Activated naive CD4-positive, alpha-beta T cell treated with anti-CD3 and anti-CD28 coated beads, Interleukin-2, amount 50 U/mL, for 24 hours (primary cell): ENCODE results near the gene DOK5.

Source experiments
- H3K27ac Mint-ChIP-seq: one replicate; pipeline ENCODE4 v1.8.0; 2021; ENCODE audit warnings: mild to moderate bottlenecking, mixed read lengths
- H3K27me3 Mint-ChIP-seq: one replicate; pipeline ENCODE4 v1.8.0; 2021; ENCODE audit warnings: mixed read lengths
- H3K36me3 Mint-ChIP-seq: one replicate; pipeline ENCODE4 v1.8.0; 2021; ENCODE audit warnings: mixed read lengths
- H3K4me1 Mint-ChIP-seq: one replicate; pipeline ENCODE4 v1.8.0; 2021; ENCODE audit warnings: mixed read lengths
- H3K4me3 Mint-ChIP-seq: one replicate; pipeline ENCODE4 v1.8.0; 2021; ENCODE audit warnings: mild to moderate bottlenecking, mixed read lengths
- H3K9me3 Mint-ChIP-seq: one replicate; pipeline ENCODE4 v1.8.0; 2021; ENCODE audit warnings: mixed read lengths

The DOK5 gene

DNA sequence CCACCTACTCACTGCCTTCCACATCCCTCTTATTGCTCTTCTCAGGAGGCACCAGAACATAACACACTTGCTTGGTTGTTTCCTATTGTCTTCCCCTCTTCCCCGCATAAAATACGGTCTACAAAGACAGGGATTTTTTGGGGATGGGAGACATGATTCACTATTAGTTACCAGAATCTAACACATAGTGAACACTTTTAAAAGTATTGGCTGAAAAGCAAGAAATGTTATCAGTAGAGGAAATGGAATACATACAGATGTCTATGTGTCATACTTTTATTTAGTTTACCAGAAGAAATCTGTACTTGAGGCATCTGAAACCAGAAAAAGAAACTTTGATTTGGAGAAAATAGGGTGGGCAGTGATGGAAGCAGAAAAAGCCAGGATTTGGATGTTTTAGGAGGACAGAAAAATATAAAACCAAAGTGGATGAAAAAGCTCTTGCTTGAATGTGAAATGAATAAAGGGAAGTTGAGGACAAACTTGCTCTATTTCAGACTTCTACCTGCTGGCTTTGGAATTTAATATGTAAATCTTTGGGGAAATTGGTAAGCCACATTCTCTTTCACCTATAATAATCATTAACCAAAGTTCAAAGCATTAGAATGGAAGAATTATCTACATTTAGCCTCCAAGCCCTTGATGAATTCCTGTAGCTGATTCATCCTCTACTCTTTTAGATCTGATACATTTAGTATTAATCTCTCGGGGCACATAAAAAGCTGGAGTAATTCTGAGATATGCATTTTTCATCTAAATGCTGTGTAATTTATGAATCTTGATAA lies 82.6 kb downstream of the DOK5 start:
- Mint-ChIP-seq H3K27me3 (peaks cover 2% of the 10 kb centered on the region), H3K27ac (no peak overlapping the region), H3K36me3 (no peaks in the 10 kb centered on the region), H3K9me3 (no peaks in the 10 kb centered on the region), H3K4me3 (no peak overlapping the region), H3K4me1 (no peaks in the 10 kb centered on the region)

DNA sequence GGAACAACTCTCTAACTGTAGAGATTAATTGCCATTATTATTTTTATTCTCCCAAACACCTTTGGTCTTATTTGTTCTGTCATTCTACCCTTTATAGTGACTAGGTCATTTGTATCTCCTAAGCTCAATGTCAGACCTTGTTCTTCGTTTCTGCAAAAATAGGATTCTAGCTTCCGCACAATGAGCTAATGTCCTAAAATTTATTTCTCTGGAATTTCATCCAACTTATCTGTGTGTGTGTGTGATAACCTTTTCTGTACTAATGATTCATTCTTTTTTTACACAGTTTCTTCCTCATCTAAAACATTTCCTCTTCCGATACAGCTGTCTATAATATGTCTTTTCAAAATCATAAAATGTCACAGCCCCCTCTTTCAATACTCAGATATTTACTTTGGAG lies 84.5 kb downstream of the DOK5 start:
- H3K4me1 Mint-ChIP-seq: no peaks in the 10 kb centered on the region
- H3K9me3 Mint-ChIP-seq: no peaks in the 10 kb centered on the region
- H3K27me3 Mint-ChIP-seq: peaks cover 2% of the 10 kb centered on the region
- H3K27ac Mint-ChIP-seq: no peak overlapping the region
- no peaks in the 10 kb centered on the region for H3K36me3 Mint-ChIP-seq
- H3K4me3 Mint-ChIP-seq: no peak overlapping the region

DNA sequence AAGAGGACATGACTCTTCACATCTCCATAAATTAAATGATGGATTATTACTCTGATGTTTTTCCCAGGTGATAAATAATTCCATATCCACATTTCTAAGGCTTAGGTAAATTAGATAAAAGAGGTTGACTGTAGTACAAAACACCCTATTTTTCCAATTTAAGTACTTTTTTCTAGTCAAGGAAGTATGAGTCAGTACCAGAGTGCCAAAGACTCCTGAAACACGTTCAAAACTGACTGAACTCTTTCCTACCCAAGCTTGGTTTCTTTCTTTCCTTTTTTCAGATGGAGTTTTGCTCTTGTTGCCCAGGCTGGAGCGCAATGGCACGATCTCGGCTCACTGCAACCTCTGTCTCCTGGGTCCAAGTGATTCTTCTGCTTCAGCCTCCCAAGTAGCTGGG lies 85.0 kb downstream of the DOK5 start:
- Mint-ChIP-seq H3K27ac (no peak overlapping the region), H3K4me1 (no peaks in the 10 kb centered on the region), H3K4me3 (no peak overlapping the region), H3K27me3 (peaks cover 3% of the 10 kb centered on the region), H3K36me3 (no peaks in the 10 kb centered on the region), H3K9me3 (no peaks in the 10 kb centered on the region)

DNA sequence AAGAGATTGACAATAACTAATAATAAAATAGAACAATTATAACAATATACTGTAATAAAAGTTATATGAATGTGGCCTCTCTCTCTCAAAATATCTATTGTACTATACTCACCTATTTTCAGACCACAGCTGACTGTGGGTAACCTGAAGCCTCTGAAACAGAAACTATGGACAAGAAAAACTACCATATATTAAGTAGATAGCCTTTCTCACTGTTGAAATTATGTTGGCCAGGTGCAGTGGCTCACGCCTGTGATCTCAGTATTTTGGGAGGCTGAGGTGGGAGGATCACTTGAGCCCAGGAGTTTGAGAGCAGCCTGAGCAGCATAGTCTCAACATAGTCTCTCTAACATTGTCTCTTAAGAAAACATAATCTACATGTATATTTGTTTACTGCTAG lies 89.9 kb downstream of the DOK5 start:
- Mint-ChIP-seq H3K27me3 (peaks cover 10% of the 10 kb centered on the region), H3K9me3 (no peaks in the 10 kb centered on the region), H3K4me3 (no peak overlapping the region), H3K4me1 (no peaks in the 10 kb centered on the region), H3K36me3 (no peaks in the 10 kb centered on the region), H3K27ac (no peak overlapping the region)

DNA sequence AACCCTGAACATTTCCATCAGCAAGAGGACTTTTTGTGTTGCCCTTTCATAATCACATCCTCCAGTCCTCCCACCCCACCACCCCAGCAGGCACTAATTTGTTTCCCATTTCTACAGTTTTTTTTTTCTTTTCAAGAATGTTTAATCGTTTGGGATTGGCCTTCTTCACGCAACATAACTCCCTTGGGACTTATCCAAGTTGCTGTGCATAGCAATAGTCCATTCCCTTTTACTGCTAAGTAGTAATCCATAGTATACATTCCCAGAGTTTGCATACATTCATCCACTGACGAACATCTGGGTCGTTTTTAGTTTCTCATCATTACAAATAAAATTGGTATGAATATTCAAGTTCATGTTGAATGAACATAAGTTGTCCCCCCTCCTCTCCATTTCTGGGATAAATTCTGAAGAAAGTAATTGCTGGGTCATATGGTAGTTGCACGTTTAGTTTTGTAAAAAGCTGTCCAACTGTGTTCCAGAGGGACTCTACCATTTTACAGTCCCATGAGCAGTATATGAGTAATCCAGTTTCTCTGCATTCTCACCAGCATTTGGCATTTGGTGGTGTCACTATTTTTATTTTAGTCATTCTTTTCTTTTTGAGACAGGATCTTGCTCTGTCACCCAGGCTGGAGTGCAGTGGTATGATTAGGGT lies 90.8 kb downstream of the DOK5 start:
- Mint-ChIP-seq H3K27ac (no peak overlapping the region), H3K9me3 (no peaks in the 10 kb centered on the region), H3K4me1 (no peaks in the 10 kb centered on the region), H3K4me3 (no peak overlapping the region), H3K36me3 (no peaks in the 10 kb centered on the region), H3K27me3 (peaks cover 10% of the 10 kb centered on the region)

DNA sequence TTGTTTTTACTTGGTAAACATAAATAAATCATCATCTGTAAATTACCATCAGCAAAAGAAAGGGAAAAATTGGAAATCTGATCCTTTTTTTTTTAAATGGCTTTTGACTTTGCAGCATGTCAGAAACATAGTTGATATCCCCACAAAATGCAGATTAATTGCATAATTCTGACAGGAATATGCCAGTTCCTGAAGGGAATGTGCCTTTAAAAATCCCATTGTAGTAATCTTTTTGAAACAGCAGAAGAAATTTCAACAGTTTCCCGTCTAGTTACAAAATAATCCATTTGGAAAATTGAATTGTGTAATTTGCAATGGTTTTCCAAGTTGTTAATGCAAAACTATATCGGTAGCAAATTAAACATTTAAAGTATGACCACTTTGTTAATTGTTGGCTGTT lies 95.2 kb downstream of the DOK5 start:
- H3K9me3 Mint-ChIP-seq: no peaks in the 10 kb centered on the region
- H3K27ac Mint-ChIP-seq: no peak overlapping the region
- H3K27me3 Mint-ChIP-seq: peaks cover 16% of the 10 kb centered on the region
- H3K4me3 Mint-ChIP-seq: no peak overlapping the region
- H3K36me3 Mint-ChIP-seq: no peaks in the 10 kb centered on the region
- H3K4me1 Mint-ChIP-seq: no peaks in the 10 kb centered on the region

DNA sequence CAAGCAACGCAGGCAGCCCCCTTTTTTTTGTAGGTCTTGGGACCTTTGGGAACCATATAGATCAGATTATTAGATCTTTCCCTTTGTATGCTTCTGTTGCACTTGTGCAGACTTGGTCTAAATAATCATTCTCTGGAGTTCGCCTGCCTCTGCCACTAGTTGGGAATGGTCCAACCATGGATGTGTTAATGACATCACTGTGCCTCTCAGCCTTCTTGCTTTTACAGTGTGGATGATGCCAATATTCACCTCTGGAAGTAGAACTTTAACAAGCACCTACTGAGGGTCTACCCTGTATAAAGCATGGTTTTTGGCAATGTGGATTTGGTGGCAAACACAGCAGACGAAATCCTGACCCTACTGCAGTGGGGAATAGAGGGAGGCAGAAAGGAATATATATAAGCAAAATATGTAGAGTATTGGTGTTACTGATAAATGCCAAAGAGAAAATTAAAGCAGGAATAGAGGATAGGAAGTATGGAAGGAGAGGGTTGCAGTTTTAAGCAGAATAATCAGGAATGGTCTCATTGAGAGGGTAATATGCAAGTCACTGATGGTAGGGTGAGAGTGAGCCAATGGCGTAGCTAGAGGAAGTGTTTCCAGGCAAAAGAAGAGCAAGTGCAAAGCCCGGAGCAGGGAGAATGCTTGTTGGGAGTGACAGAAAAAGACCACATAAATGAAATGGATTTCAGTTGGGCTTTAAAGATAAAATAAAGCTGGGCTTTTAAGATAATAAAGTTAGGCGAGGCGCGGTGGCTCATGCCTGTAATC lies 97.5 kb downstream of the DOK5 start:
- Mint-ChIP-seq H3K27ac (no peak overlapping the region), H3K36me3 (no peaks in the 10 kb centered on the region), H3K4me1 (no peaks in the 10 kb centered on the region), H3K27me3 (peaks cover 13% of the 10 kb centered on the region), H3K9me3 (no peaks in the 10 kb centered on the region), H3K4me3 (no peak overlapping the region)

DNA sequence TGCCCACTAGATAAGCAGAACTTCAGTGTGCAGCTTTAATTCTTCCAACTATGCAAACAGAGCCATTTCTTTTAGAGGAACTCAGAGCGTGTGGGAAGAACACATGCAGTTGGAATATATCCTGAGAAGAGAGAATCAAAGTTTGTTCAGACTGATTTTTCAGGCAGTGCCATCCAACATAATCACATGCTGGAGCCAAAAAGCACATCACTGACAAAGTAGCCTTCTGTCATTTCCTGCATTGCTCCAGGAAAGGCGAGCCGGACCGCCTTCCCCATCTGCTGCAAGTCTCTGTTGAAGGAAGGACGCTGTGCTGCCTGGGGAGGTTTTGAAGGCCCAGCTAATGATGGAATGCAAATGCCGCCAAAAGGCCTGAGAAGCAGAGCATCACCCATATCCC lies 98.4 kb downstream of the DOK5 start:
- Mint-ChIP-seq H3K4me1 (no peaks in the 10 kb centered on the region), H3K4me3 (no peak overlapping the region), H3K27me3 (peaks cover 15% of the 10 kb centered on the region), H3K9me3 (no peaks in the 10 kb centered on the region), H3K36me3 (no peaks in the 10 kb centered on the region), H3K27ac (no peak overlapping the region)

DNA sequence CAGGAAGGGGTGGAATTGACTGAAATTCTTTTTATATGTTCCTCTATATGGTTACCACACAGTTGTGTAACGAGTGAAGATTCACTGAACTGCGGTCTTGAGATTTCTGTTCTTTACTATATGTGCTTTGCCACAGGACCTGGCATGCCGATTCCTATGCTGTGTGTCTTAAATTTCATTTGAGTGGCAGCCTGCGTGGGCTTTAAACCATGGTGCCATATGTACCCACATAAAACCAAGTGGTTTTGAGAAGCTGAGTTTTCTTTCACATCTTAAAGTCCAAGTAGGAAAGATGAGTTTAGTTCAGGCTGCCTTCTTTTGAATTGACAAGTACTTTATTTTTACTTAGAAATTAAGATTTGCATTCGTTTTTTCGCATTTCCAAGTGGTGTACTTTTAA lies 101.1 kb downstream of the DOK5 start:
- H3K27ac Mint-ChIP-seq: no peak overlapping the region
- no peaks in the 10 kb centered on the region for H3K4me1 Mint-ChIP-seq
- peaks cover 13% of the 10 kb centered on the region for H3K27me3 Mint-ChIP-seq
- H3K4me3 Mint-ChIP-seq: no peak overlapping the region
- H3K36me3 Mint-ChIP-seq: no peaks in the 10 kb centered on the region
- H3K9me3 Mint-ChIP-seq: no peaks in the 10 kb centered on the region

DNA sequence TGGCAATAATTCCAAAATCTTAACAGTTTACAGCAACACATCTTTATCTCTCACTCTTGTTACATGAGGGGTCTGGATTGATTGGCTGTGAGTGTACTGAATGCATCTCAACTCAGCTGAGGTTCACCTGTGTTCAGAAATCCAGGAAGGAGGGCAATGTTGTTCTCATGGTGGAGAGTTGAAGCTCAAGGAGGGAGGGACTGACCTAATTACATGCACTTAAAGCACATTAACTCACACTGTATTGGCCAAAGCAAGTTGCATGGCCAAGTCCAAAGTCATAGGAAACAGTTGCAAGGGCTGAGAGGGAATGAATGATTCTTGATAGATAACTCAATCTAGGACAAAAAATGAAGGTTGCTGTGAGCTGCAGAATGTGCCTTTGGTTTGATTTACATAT lies 102.2 kb downstream of the DOK5 start:
- Mint-ChIP-seq H3K27me3 (peaks cover 13% of the 10 kb centered on the region), H3K4me3 (no peak overlapping the region), H3K36me3 (no peaks in the 10 kb centered on the region), H3K27ac (no peak overlapping the region), H3K9me3 (peaks cover 5% of the 10 kb centered on the region), H3K4me1 (no peaks in the 10 kb centered on the region)

DNA sequence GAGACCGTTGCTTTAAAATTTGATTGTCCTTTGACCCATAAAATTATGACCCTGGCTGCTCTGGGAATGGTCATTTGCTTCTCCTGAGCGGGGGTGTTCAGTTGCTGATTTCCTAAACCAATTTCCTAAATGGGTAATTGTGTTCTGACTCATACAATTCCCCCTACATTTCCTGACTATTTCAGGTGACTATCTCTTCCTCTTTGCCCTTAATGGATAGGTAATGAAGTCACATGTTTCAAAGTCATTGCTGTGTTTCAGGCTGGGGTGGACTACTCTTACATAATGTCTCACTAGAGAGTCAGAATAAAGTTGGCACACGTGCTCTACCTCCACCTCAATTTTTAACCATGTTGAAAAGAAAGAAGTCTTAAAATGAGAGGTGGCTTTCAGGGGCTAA lies 109.8 kb downstream of the DOK5 start:
- no peak overlapping the region for H3K4me3 Mint-ChIP-seq
- H3K4me1 Mint-ChIP-seq: no peaks in the 10 kb centered on the region
- peaks cover 9% of the 10 kb centered on the region for H3K9me3 Mint-ChIP-seq
- H3K27me3 Mint-ChIP-seq: peaks cover 8% of the 10 kb centered on the region
- H3K27ac Mint-ChIP-seq: no peak overlapping the region
- no peaks in the 10 kb centered on the region for H3K36me3 Mint-ChIP-seq

DNA sequence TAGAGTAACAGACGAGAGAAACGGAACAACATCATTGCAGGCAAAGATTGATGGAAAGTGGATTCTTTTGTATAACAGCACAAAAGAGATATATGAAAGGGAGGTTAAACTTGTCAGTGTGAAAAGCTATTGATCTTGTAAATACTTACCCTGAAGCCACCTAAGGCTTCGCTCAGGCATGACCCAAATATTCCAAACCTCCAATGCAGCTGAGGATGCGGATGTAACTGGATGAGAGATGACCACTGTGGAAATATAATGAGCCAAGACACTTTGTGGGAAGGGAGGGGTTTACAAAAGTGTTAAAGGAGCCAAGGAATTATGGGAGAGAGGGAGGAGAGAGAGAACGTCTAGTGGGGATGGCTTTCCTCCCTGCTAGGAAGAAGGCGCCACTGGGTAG lies 112.0 kb downstream of the DOK5 start:
- Mint-ChIP-seq H3K4me1 (no peaks in the 10 kb centered on the region), H3K4me3 (no peak overlapping the region)

DNA sequence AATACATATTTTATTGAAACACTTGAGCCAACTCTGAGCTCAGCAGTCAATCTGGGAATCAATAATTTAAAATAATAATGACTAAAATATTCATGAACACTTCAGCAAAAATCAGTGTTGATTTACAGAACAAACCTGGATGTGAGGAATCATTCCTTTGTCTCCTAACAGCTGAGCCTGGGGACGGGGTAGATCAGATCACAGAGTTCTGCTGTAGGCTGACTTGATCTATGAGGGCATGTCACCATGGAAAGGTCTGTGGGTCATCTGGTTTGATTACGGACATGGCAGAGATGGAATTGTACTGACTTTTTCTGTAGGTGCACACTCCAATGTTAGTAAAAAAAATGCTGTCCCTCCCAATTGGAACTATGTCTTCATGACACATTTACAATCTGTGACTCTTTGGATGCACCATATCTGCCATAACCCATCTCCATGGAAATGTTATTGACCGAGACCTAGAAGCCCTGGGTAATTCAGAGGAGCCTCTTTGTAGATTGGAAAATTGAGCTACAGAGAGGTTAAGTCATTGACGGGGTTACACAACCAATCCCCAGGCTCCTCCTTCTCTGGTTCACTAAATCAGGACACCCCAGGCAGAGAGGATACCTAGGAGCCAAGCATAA lies 114.1 kb downstream of the DOK5 start:
- Mint-ChIP-seq H3K36me3 (no peaks in the 10 kb centered on the region), H3K27me3 (peaks cover 5% of the 10 kb centered on the region)

More for the DNA sequence above, 112.0 kb downstream of the DOK5 start:
- H3K36me3 Mint-ChIP-seq: no peaks in the 10 kb centered on the region
- H3K27ac Mint-ChIP-seq: no peak overlapping the region
- H3K27me3 Mint-ChIP-seq: peaks cover 11% of the 10 kb centered on the region
- H3K9me3 Mint-ChIP-seq: peaks cover 4% of the 10 kb centered on the region

DNA sequence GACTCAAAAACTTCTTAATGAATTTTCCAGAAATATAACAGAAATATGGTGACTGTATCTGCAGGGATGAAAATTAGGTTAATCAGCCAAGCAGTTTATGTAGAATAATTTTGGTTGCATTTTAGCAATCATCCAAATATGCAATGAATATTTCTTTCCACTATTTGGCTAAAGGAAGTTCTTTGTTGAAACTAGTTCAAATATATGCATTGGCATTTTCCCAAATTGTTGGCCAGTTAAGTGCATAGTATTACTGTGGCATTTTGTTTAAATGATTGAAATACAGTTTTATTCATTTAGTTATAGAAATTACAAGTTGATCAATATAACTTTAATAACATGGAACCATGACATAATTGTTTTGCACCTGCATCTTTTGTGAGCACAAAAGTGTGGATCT lies 115.5 kb downstream of the DOK5 start:
- Mint-ChIP-seq H3K27ac (no peak overlapping the region), H3K4me3 (no peak overlapping the region), H3K4me1 (no peaks in the 10 kb centered on the region), H3K9me3 (no peaks in the 10 kb centered on the region), H3K36me3 (no peaks in the 10 kb centered on the region), H3K27me3 (peaks cover 7% of the 10 kb centered on the region)

More for the DNA sequence above, 114.1 kb downstream of the DOK5 start:
- Mint-ChIP-seq H3K4me3 (no peak overlapping the region), H3K27ac (no peak overlapping the region), H3K4me1 (no peaks in the 10 kb centered on the region), H3K9me3 (no peaks in the 10 kb centered on the region)

DNA sequence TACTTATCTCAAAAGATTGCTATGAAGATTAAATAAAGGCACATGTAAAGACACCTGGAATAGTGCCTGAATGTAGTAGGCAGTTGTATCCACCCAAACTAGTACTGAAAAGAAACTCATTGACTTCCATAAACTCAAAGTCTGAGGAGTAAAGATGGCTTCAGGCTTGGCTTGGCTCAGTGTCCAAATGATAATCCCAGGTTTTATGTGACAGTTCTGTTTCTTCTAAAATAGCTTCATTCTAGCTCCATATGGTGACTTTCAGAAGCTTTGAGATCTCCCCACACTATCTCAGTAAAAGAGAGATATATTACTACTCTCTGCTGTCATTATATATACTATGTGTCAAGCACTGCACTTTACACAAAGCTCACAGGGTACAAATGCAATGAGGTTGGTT lies 121.3 kb downstream of the DOK5 start:
- Mint-ChIP-seq H3K9me3 (peaks cover 6% of the 10 kb centered on the region), H3K4me1 (no peaks in the 10 kb centered on the region), H3K4me3 (no peak overlapping the region), H3K36me3 (no peaks in the 10 kb centered on the region), H3K27me3 (peaks cover 3% of the 10 kb centered on the region), H3K27ac (no peak overlapping the region)

DNA sequence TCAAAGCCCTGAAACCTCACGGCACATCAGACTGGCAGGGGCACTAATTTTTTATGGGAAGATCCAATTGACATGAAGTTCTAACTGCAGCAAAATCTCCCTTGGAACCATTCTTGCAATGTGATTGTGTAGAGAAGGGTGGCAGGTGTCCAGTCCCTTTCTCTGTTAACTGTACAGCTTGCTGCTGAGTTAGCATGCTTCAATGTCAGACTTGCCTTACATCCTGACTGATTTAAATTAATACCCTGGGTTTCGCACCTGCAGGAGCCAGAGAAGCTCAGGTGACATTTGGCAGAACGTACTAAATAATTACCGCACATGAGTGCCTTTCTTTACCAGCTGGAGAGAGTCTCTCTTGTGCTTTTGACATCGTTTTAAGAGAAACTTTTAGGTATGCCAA lies 123.0 kb downstream of the DOK5 start:
- Mint-ChIP-seq H3K4me1 (no peaks in the 10 kb centered on the region), H3K27me3 (peaks cover 4% of the 10 kb centered on the region), H3K36me3 (no peaks in the 10 kb centered on the region), H3K4me3 (no peak overlapping the region), H3K27ac (no peak overlapping the region), H3K9me3 (peaks cover 6% of the 10 kb centered on the region)
